Renal cortex interstitium (tissue), 11 donors: ENCODE data around the gene BRD1. TPM values are rescaled to one million over a fixed set of nuclear protein-coding genes. Genes with fewer than 3 reads are reported as not detected.
"Not testable (repeated sequence)": the region's sequence is repeated elsewhere in the genome, so short reads cannot be mapped to it uniquely, and the experiment has no call there.

Source experiments
- DNase-seq, 11 donors: peaks; one replicate each; pipeline ENCODE4 v3.0.0-alpha.2; 2013; ENCODE audit warnings: low read depth in 9 of 11, low spot score in 4 of 11; ENCODE audit errors: extremely low read depth in 1 of 11
- polyA plus RNA-seq, 3 donors: library from polyadenylated mRNA; unstranded; fragments of 120-200 nt; gene quantifications; one replicate each; pipeline ENCODE4 v1.2.1, GENCODE V29; 2013; ENCODE audit not compliant: insufficient read length in 3 of 3

BRD1 gene
- polyA plus RNA-seq, 3 donors, result 34.5 to 42.1 (median 41.9) TPM

DNA sequence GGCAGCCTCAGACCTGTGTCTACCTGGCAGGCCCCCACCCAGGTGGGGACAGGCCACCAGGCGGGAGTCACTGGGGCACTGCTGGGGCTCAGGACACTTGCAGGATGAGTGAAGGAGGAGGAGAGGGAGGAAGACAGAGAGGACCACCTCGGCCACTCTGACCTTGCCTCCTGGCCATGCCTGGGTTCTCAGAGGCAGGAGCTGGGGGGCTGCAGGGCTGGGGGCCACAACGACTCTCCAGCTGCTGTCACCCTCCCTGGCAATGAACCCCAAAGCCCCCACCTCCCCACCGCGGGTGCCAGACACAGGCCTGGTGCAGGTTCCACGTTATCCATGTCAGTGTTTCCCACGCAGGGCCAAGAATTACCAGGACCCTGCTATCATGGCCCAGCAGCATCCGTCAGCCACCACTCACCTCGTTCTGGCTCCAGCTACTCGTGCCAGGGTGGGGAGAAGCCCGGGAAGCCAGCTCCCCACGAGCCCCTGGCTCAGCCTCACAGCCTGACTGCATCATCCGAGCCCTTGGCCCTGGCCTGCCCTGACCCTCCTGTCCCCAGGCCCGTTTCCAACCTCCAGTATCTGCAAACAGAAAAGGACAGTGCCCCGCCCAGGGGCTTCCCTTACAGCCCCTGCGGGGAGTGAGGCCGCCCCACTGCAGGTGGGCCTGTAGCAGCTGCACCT is 62.4 kb downstream of the BRD1 start:
- DNase-seq, result no peak

- DNase-seq, result no peak
These were observed 63.5 kb downstream of the BRD1 start for GRCh38 chr22:49764127-49764581.

DNA sequence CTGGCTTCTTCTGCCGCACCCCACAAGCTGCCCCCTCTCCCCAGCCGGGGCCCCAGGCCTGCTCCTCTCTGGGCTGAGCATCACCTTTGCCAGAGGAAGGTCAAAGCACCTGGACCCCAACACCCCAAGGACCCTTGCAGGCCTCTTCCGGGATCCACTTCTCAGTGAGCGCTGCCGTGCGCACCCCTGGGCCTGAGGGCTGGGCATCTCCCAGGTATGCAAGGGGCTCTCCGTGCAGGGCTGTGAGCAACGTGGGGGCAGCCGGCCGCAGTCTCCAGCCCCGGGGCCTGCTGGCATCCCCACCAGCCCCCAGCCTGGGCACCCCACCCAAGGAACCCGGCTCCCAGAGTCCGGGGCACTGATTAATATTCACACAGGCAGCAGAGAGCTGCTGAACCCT is 64.0 kb downstream of the BRD1 start:
- DNase-seq, result no peak

DNA sequence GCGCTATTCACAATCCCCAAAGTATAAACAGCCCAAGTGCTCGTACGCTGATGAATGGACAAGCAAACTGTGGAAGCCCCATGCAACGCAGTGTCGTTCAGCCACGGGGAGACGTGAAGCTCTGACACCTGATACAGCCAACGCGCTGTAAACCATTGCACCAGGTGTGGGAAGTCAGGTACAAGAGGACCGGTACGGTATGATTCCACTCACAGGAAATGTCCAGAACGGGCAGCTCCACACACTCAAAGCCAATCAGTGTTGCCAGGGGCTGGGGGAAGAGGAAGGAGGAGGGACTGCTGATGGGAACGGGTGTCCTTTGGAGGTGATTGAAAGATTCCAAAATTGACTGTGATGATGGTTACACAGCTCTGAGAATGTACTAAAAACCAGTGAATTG is 64.5 kb downstream of the BRD1 start:
- DNase-seq, result no peak

- not testable (repeated sequence) for DNase-seq
These were observed 65.1 kb downstream of the BRD1 start for GRCh38 chr22:49762571-49762970.

DNA sequence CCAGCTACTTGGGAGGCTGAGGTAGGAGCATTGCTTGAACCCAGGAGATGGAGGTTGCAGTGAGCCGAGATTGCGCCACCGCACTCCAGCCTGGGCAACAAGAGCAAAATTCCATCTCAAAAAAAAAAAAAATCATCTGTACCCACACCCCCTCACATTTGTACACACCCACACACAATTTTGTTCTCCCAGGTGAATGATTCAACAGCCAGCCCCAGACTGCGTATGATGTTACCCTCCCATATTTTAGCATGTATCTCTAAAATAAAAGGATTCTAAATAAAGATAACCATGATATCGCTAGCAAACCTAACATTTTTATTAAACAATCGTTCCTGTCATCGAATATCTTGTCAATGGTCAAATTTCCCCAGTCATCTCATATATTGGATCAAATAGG is 65.8 kb downstream of the BRD1 start:
- DNase-seq, result no peak

GRCh38 chr22:49760630-49761571 is 66.8 kb downstream of the BRD1 start:
- no peak for DNase-seq

DNA sequence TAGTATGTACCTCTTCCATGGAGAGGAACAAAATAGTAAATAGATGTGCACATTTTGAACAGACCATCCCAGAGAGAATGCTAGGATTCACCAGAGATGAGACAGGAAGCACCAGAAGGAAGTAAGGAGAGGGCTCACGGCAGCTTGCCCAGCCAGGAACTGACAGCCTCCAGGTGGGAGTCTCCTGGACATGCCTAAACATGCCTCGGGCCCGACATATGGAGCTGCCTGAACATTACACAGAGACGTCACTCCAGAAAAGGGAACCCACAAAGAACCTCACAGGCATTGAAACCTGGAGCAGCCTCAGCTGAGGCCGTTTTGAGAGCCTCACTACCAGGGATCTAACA is 67.4 kb downstream of the BRD1 start:
- no peak for DNase-seq

DNA sequence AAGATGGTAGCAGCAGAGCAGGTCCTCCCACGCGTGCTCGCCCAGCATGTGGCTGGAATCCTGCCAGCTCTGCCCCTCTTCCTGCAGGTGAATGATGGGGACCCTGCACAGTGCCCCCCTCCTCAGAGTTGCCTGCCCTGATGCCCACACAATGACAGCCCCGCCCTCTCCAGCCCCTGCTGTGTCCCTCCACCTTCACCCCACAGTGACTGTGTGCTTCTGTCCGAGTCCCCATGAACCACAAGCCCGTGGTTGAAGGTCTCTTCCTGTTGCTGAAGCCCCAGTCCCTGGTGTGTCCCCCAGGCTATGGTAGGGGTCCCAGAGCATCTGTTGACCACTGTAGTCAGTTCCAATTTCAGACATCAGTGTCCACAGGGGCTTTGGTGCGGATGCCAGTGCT is 71.0 kb downstream of the BRD1 start:
- no peak for DNase-seq

DNA sequence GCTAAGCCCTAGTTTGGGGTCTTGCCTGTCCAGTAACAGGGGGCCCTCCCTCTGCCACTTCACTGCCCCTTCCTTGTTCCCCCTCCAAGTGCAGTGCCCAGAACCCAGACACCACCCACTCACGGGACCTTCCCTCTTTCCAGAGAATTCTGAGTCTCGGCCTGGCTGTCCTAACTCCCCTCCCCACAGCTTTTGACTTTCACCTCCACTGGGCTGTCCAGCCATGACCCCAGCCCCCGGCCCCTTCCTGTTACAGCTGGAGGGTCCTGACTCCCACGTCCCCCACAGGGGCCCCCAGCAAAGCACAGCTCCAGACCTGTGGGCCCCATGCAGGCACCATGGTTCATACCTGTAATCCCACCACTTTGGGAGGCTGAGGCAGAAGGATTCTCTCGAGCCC is 71.5 kb downstream of the BRD1 start:
- no peak for DNase-seq

DNA sequence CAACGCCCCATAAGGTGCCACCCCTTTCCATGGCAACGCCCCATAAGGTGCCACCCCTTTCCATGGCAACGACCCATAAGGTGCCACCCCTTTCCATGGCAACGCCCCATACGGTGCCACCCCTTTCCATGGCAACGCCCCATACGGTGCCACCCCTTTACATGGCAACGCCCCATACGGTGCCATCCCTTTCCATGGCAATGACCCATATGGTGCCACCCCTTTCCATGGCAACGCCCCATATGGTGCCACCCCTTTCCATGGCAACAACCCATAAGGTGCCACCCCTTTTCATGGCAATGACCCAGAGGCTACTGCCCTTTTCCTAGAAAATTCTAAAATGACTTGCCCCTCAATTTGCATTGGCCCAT is 72.1 kb downstream of the BRD1 start:
- DNase-seq, result no peak

- DNase-seq, result no peak
These were observed 72.7 kb downstream of the BRD1 start for GRCh38 chr22:49754696-49755630.

DNA sequence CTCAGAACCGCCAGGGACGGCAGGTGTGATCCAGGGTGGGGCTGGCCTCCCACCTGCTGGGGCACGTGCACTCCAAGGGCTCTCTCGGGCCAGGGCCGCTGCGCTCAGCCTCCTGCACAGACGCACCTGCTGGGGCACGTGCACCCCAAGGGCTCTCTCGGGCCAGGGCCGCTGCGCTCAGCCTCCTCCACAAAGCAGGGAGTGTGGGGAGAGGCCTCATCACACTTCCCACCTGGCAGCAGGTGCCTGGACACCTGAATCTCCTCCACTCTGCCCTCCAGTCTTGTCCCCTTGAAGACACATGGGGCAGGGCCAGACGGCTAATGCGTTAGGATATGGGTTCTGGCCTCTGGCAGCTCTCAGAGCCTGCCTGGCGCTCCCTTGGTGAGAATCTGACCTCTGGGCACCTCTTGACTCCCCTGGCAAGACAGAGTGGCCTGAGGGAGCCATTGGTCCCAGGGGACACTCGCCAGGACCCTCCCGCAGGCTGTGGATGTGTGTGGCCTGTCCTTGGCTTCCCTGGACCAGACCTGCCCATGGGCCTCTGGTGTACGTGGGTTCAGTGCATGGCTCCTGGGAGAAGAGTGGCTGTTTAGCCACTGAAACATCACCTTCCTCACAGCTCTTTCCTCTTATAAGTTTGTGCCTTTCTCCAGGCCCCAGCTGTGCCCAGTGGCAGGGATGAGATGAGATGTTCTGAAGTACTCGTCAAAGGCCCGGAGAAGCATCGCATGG is 73.5 kb downstream of the BRD1 start:
- DNase-seq, result no peak

DNA sequence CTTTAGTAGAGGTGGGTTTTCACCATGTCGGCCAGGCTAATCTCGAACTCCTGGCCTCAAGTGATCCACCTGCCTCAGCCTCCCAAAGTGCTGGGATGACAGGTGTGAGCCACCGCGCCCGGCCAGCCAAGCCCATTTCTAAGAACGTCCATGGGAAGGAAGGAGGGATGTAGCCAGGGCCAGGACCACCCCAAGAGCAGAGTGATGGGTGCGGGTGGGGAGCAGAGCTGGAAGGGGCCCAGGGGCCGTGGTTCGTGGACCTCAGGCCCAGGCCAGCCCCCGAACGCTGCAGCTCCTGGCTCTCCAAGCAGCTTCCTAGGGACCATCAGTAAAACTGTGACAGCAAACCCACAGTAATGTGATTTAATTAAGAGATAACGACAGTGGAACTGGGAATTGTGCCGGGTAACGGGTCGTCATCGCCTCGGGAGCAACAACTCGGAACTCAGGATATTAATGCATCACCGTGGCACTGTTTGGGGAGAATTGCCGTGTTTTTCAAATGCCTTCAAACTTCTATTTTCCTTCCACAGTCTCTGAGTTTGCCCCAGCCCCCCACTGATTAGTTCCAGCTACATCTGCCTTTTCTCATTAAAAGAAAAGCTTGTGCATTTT is 74.3 kb downstream of the BRD1 start:
- no peak for DNase-seq

- no peak for DNase-seq
These were observed 75.0 kb downstream of the BRD1 start for GRCh38 chr22:49752598-49753091.

DNA sequence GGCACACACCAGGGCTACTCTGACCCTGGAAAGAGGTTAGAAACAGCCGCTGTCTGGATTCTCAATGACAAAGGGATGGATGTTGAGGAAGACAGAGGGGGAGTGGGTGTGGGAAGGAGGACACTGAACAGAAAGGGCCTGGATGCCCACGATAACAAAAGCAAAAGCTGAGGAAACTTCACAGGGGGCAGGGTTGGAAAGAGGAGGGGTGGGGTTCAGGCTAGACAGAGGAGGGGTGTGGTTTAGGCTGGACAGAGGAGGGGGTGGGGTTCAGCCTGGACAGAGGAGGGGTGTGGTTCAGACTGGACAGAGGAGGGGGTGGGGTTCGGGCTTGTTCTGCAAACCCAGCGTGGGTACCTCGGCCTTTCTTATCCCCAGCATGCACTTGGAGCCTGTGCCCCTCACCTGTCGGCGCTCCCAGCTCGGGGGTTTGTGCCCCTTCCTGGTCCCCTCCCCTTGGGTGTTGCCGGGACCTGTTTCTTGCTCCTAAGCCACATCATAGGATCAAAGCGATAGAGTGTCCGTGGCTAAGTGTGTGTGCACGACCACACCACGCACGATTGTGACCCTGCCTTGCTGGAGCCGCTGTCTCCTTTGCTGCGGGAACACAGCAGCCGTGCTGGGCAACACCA is 75.6 kb downstream of the BRD1 start:
- no peak for DNase-seq

GRCh38 chr22:49751318-49751965 is 76.2 kb downstream of the BRD1 start:
- no peak for DNase-seq
